Hepatocyte (in vitro differentiated cells): ENCODE data around the gene TCP11.

Experiments used
- CTCF ChIP-seq: fragments of 200-600 bp; sonication (generic); IDR thresholded peaks from 2 replicates; pipeline ENCODE4 v1.5.1; 2016; ENCODE audit warnings: antibody characterized with exemption, mild to moderate bottlenecking; ENCODE audit not compliant: poor library complexity
- EZH2 ChIP-seq: fragments of 200-600 bp; sonication (generic); IDR thresholded peaks from 2 replicates; pipeline ENCODE4 v1.6.1; 2016; ENCODE audit warnings: antibody characterized with exemption, mild to moderate bottlenecking, borderline replicate concordance
- EZH2phosphoT487 ChIP-seq: fragments of 200-600 bp; sonication (generic); IDR thresholded peaks from one replicate; pipeline ENCODE4 v1.6.1; 2018; ENCODE audit warnings: antibody characterized with exemption, mild to moderate bottlenecking, low read depth, moderate library complexity; ENCODE audit not compliant: unreplicated experiment, severe bottlenecking

GRCh38 chr6:35094183-35094582 lies 47.0 kb downstream of the TCP11 start:
- TF ChIP-seq CTCF (no peak), EZH2 (no peak), EZH2phosphoT487 (no peak)
